GM19193 (cell line): ENCODE data around the gene FOXC2.

ENCODE experiments used
- POLR2A ChIP-seq: IDR thresholded peaks from 4 replicates; pipeline ENCODE4 v1.6.1; 2011; ENCODE audit not compliant: insufficient read depth, insufficient read length; ENCODE audit errors: extremely low read depth

FOXC2 gene

DNA sequence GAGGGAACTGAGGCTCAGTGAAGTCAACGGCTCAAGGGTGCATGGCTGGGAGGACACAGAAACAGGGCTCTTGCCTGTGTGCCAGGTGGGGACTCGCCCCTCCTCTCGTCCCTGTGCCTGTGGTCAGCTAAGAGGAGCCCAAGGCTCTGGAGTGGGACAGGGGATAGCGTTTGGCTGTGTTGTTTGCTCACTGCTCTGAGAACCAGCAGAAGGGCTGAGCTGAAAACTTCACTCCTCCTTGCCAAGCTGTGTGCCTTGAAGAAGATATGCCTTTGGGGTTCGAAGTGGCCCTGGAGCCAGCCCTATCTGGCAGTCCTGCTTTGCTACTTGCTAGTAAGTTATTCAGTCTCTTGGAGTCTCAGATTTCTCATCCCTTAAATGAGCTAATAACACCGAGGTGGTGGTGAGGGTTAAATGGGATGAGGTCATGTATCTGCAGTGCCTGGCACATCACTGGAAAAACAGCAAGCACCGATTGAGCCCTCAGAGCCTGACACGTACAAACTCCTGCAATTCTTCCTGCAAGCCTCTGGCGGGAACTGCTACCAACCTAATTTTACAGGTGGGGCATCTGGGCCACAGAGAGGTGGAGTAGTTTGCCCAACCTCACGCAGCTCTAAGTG lies 29.5 kb downstream of the FOXC2 start:
- no peak for TF ChIP-seq POLR2A

DNA sequence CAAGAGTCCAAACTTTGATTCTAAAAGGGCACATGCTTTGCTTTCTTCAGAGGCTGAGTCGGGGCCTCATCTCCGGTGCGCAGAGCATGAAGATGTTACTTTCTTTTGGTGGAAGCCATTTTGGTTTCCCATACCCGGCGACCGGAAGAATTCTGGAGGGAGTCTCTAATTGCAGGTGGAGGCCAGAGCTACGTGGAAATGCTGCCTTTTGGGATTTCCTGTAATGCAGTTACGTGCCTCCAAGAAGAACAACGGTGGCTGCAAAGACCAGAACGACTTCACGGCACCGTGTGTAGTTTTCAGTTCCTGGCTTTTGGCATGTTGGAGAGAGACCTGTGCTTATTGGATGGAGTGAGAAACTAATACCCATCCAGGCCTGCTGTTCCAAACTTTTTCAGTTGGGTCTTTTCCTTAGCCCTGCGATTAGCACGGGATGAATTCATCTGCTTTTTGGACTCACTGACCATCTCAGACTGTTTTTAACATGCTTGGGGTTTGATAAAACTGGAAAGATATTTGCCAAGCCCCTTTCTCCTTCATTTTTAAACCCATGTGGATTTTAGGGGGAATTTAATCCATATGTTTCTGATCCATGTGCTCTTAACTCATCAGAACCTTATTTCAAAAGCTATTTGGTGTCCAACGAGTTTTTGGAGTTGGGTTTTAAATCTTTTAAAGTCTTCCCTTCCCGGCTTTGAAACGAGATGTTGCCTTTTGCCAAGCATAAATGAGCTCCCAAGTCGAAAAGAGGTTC lies 30.7 kb downstream of the FOXC2 start:
- no peak for TF ChIP-seq POLR2A

- TF ChIP-seq POLR2A: no peak
These were observed 31.4 kb downstream of the FOXC2 start for GRCh38 chr16:86597880-86598606.

GRCh38 chr16:86598607-86599565 lies 32.3 kb downstream of the FOXC2 start:
- TF ChIP-seq POLR2A: no peak

- no peak for TF ChIP-seq POLR2A
These were observed 34.7 kb downstream of the FOXC2 start for GRCh38 chr16:86601356-86601755.

DNA sequence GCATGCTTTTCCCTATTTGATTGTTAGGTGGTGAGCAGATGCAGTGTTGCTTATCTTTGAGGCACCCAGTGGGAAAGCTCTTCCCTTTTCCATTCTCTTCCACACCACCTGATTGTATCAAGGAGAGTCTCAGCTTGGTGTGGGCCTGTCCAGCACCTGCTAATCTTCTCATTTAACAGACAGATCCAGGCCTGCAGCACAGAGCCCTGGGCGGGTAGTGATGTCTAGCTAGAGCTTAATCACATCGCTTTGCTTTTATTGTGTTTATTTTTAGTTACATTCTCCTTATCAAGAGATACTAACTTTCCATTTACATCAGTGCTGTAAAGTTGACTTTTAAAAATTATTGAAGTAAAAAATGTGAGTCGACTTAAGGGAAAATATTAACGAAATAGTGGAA lies 35.9 kb downstream of the FOXC2 start:
- no peak for TF ChIP-seq POLR2A

- peak; percentile 36 for TF ChIP-seq POLR2A
These were observed 38.0 kb downstream of the FOXC2 start for GRCh38 chr16:86604436-86605193.

DNA sequence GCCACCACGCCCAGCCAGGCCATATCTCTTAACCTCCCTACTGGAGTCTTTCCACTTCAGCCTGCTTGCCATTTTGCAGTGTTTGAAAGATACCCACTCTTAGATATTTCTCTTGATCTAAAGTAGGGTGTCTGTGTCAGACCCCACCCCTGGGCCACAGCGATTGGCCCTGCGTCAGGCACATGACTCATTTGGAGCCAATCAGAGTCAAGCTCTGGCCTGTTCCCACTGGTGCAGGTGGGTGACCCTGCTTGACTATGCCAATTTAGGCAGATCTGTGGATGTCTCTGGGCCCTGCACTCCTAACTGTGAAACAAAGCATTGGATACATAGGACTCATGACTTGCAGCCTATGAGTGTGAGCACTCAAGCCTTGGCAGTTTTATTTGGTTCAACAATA lies 39.3 kb downstream of the FOXC2 start:
- TF ChIP-seq POLR2A: no peak

DNA sequence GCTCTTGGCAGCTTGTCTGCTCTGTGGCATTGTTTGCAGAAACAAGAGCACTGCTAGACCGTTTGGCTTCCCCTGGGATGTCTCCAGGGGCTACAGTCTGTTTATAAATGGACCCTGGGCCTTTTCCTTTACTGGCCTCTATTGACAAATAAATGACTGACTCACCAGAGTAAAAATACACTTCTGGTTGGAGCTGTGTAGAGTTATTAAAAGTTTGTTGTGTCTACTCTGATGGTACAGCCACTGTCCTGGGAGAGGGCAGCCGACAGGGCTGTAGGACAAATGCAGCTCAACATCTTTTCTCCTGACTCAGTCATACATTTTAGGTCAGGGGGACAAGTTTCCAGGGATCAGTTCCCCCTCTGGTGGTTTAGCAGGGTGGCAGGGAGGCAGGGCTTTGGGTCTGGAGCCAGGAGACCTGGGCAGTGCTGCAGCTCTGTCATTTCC lies 41.7 kb downstream of the FOXC2 start:
- TF ChIP-seq POLR2A: no peak

GRCh38 chr16:86609115-86609514 lies 42.5 kb downstream of the FOXC2 start:
- TF ChIP-seq POLR2A: no peak

DNA sequence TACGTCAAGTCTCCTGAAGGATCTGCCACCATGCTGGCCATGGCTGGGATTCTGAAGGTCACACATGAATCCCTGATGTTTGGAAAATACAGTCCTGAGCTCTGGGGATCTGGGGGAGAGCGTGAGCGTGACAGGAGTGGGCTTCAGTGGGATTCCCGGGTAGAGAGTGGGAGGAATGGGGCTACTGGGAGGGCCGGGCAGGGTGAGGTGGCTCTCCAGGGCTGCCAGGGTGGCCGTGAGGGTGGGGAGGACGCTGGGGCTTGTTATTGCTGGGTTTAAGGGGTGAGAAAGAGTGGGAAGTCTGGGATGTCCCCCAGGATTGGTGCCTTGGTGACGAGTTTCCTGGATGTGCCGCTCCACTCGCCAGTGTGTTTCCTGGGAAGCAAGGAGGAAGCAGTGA lies 43.0 kb downstream of the FOXC2 start:
- no peak for TF ChIP-seq POLR2A

DNA sequence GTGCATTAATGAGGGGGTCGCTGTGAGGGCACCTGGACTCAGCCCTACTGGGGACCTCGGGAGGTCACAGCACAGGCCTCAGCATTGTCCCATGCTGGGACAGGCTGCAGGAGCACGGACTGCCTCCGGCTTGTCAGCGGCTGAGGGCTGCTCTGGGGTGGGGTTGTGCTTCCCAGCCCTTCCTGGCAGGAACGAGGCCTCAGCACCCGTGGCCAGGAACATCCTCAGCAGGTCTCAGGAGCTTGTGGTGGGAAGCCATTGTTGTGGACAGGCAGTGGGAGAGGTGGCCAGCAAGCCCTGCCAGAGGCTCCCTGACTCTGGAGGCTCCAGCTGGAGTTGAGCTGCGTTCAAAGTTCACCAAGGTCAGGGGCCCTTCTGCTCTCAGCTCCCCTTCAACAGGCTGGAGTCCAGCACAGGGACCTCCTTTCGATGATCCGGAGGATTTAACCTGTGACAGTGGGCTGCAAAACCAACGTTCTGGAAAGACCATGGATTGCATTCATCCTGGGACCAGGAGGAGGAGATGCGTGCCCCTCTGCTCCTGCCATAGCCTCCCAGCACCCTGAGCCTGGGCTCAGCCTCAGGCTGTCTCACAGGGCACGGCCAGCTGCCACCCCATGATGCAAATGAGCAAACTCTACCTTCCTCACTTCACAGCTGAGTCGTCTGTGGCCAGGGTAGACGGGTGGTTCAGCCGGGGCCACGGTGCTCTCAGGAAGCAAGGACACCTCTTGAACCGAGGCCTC lies 44.3 kb downstream of the FOXC2 start:
- TF ChIP-seq POLR2A: no peak

DNA sequence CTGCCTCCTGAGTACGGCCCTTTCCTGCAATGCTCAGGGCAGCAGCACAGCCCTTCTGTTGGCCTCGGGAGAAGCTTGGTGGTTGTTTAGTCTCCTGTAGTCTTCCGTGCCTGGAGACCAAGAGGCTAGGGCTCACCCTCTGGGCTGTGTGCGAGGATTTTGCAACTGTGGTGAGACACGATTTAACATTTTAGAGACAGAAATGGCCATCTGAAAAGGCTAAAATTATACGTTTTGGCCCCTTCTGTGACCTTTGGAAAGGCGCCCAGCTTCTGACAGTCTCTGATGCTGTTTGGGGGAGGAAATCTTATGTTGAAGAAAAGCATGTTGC lies 44.9 kb downstream of the FOXC2 start:
- TF ChIP-seq POLR2A: no peak
